ENCODE measurements around the gene F7. TPM values are rescaled to one million over a fixed set of nuclear protein-coding genes. Genes with fewer than 3 reads are reported as not detected.

The F7 gene
- total and polyA plus RNA-seq, 3 experiments from 2014 or later, result 0.14 to 0.29 (median 0.22) TPM

GRCh38 chr13:113086991-113087922 lies 18.3 kb upstream of the F7 start:
- Mint-ChIP-seq H3K27ac (peak overlapping the region in 1 of 8 donors; percentile 33), H3K4me3 (no peak overlapping the region), H3K27me3 (no peaks in the 10 kb centered on the region), H3K4me1 (no peaks in the 10 kb centered on the region), H3K36me3 (peaks cover 0 to 25% (median 4%) of the 10 kb centered on the region in 3 donors), H3K9me3 (no peaks in the 10 kb centered on the region)
- H3K27ac ChIP-seq (ENCODE audit: low read depth, low read length), result no peak overlapping the region
- no peaks in the 10 kb centered on the region for H3K4me1 ChIP-seq (ENCODE audit: insufficient read depth, low read length)
- no peaks in the 10 kb centered on the region for H3K27me3 ChIP-seq (ENCODE audit: insufficient read depth, low read length, poor library complexity, severe bottlenecking)
- no peak overlapping the region for H3K4me3 ChIP-seq (ENCODE audit: low read length)
- H3K9me3 ChIP-seq (ENCODE audit: low read length), result no peaks in the 10 kb centered on the region
- H3K36me3 ChIP-seq (ENCODE audit: insufficient read depth, low read length), result no peaks in the 10 kb centered on the region
- ChIA-PET POLR2A (no interaction called here), CTCF (interaction anchor here (0.9 to 1.4 kb wide), 2 partner anchors 12 to 100 kb away, joined by 3 read pairs; no protein-coding TSS in a partner anchor)
- peak in 1 of 5 donors; percentile 26 for DNase-seq

- Histone ChIP-seq H3K27me3 (ENCODE audit: insufficient read depth, low read length, poor library complexity, severe bottlenecking) (no peaks in the 10 kb centered on the region), H3K9me3 (ENCODE audit: low read length) (no peaks in the 10 kb centered on the region), H3K27ac (ENCODE audit: low read depth, low read length) (no peak overlapping the region), H3K4me1 (ENCODE audit: insufficient read depth, low read length) (no peaks in the 10 kb centered on the region), H3K4me3 (ENCODE audit: low read length) (no peak overlapping the region), H3K36me3 (ENCODE audit: insufficient read depth, low read length) (no peaks in the 10 kb centered on the region)
- DNase-seq, result peak in 1 of 5 donors; percentile 16
- Mint-ChIP-seq H3K4me1 (no peaks in the 10 kb centered on the region), H3K36me3 (peaks cover 0 to 25% (median 4%) of the 10 kb centered on the region in 3 donors), H3K4me3 (no peak overlapping the region), H3K27ac (peak overlapping the region in 1 of 8 donors; percentile 33), H3K9me3 (no peaks in the 10 kb centered on the region), H3K27me3 (no peaks in the 10 kb centered on the region)
- ChIA-PET POLR2A (no interaction called here), CTCF (interaction anchor here (0.7 kb wide), 1 partner anchor 56 kb away, joined by 3 read pairs; no protein-coding TSS in a partner anchor)
Measured at GRCh38 chr13:113087923-113088690, 17.5 kb upstream of the F7 start.

GRCh38 chr13:113088691-113089020 lies 16.9 kb upstream of the F7 start:
- ChIA-PET POLR2A (no interaction called here), CTCF (interaction anchor here (0.7 kb wide), 1 partner anchor 55 kb away, joined by 3 read pairs; no protein-coding TSS in a partner anchor)
- Histone ChIP-seq H3K36me3 (ENCODE audit: insufficient read depth, low read length) (no peaks in the 10 kb centered on the region), H3K27me3 (ENCODE audit: insufficient read depth, low read length, poor library complexity, severe bottlenecking) (no peaks in the 10 kb centered on the region), H3K27ac (ENCODE audit: low read depth, low read length) (no peak overlapping the region), H3K9me3 (ENCODE audit: low read length) (no peaks in the 10 kb centered on the region), H3K4me3 (ENCODE audit: low read length) (no peak overlapping the region), H3K4me1 (ENCODE audit: insufficient read depth, low read length) (no peaks in the 10 kb centered on the region)
- Mint-ChIP-seq H3K9me3 (no peaks in the 10 kb centered on the region), H3K36me3 (peaks cover 0 to 25% (median 4%) of the 10 kb centered on the region in 3 donors), H3K27ac (no peak overlapping the region), H3K4me3 (no peak overlapping the region), H3K27me3 (no peaks in the 10 kb centered on the region), H3K4me1 (no peaks in the 10 kb centered on the region)
- peak in 1 of 5 donors; percentile 22 for DNase-seq

GRCh38 chr13:113089693-113090414 lies 15.7 kb upstream of the F7 start:
- ChIA-PET POLR2A (no interaction called here), CTCF (no interaction called here)
- Mint-ChIP-seq H3K27ac (no peak overlapping the region), H3K36me3 (peaks cover 0 to 25% (median 4%) of the 10 kb centered on the region in 3 donors), H3K4me3 (no peak overlapping the region), H3K27me3 (no peaks in the 10 kb centered on the region), H3K4me1 (no peaks in the 10 kb centered on the region), H3K9me3 (no peaks in the 10 kb centered on the region)
- peak in 1 of 5 donors; percentile 40 for DNase-seq
- H3K27ac ChIP-seq (ENCODE audit: low read depth, low read length), result no peak overlapping the region
- H3K9me3 ChIP-seq (ENCODE audit: low read length), result no peaks in the 10 kb centered on the region
- H3K4me3 ChIP-seq (ENCODE audit: low read length), result no peak overlapping the region
- no peaks in the 10 kb centered on the region for H3K27me3 ChIP-seq (ENCODE audit: insufficient read depth, low read length, poor library complexity, severe bottlenecking)
- H3K4me1 ChIP-seq (ENCODE audit: insufficient read depth, low read length), result no peaks in the 10 kb centered on the region
- H3K36me3 ChIP-seq (ENCODE audit: insufficient read depth, low read length), result no peaks in the 10 kb centered on the region

GRCh38 chr13:113090415-113090770 lies 15.2 kb upstream of the F7 start:
- no peaks in the 10 kb centered on the region for H3K9me3 ChIP-seq (ENCODE audit: low read length)
- H3K4me3 ChIP-seq (ENCODE audit: low read length), result no peak overlapping the region
- Mint-ChIP-seq H3K27me3 (no peaks in the 10 kb centered on the region), H3K27ac (no peak overlapping the region), H3K4me1 (no peaks in the 10 kb centered on the region), H3K9me3 (no peaks in the 10 kb centered on the region), H3K36me3 (peaks cover 0 to 25% (median 4%) of the 10 kb centered on the region in 3 donors), H3K4me3 (no peak overlapping the region)
- H3K27ac ChIP-seq (ENCODE audit: low read depth, low read length), result no peak overlapping the region
- no peak for DNase-seq
- ChIA-PET CTCF (no interaction called here), POLR2A (no interaction called here)
- H3K4me1 ChIP-seq (ENCODE audit: insufficient read depth, low read length), result no peaks in the 10 kb centered on the region
- no peaks in the 10 kb centered on the region for H3K27me3 ChIP-seq (ENCODE audit: insufficient read depth, low read length, poor library complexity, severe bottlenecking)
- H3K36me3 ChIP-seq (ENCODE audit: insufficient read depth, low read length), result no peaks in the 10 kb centered on the region

- Mint-ChIP-seq H3K27ac (no peak overlapping the region), H3K4me1 (no peaks in the 10 kb centered on the region), H3K4me3 (no peak overlapping the region), H3K9me3 (no peaks in the 10 kb centered on the region), H3K36me3 (peaks cover 0 to 25% (median 4%) of the 10 kb centered on the region in 3 donors), H3K27me3 (no peaks in the 10 kb centered on the region)
- Histone ChIP-seq H3K27me3 (ENCODE audit: insufficient read depth, low read length, poor library complexity, severe bottlenecking) (no peaks in the 10 kb centered on the region), H3K4me3 (ENCODE audit: low read length) (no peak overlapping the region), H3K9me3 (ENCODE audit: low read length) (no peaks in the 10 kb centered on the region), H3K27ac (ENCODE audit: low read depth, low read length) (no peak overlapping the region), H3K4me1 (ENCODE audit: insufficient read depth, low read length) (no peaks in the 10 kb centered on the region), H3K36me3 (ENCODE audit: insufficient read depth, low read length) (no peaks in the 10 kb centered on the region)
- ChIA-PET POLR2A (no interaction called here), CTCF (no interaction called here)
- peak in 1 of 5 donors; percentile 1 for DNase-seq
Measured at GRCh38 chr13:113090806-113091205, 14.8 kb upstream of the F7 start.

- Mint-ChIP-seq H3K4me3 (no peak overlapping the region), H3K27me3 (no peaks in the 10 kb centered on the region), H3K36me3 (peaks cover 0 to 25% (median 4%) of the 10 kb centered on the region in 3 donors), H3K27ac (peak overlapping the region in 1 of 8 donors; percentile 32), H3K4me1 (no peaks in the 10 kb centered on the region), H3K9me3 (no peaks in the 10 kb centered on the region)
- ChIA-PET POLR2A (no interaction called here), CTCF (no interaction called here)
- no peaks in the 10 kb centered on the region for H3K36me3 ChIP-seq (ENCODE audit: insufficient read depth, low read length)
- H3K27me3 ChIP-seq (ENCODE audit: insufficient read depth, low read length, poor library complexity, severe bottlenecking), result no peaks in the 10 kb centered on the region
- H3K27ac ChIP-seq (ENCODE audit: low read depth, low read length), result no peak overlapping the region
- H3K4me1 ChIP-seq (ENCODE audit: insufficient read depth, low read length), result no peaks in the 10 kb centered on the region
- no peaks in the 10 kb centered on the region for H3K9me3 ChIP-seq (ENCODE audit: low read length)
- no peak overlapping the region for H3K4me3 ChIP-seq (ENCODE audit: low read length)
- DNase-seq, result peak in 1 of 5 donors; percentile 38
Measured at GRCh38 chr13:113091211-113091771, 14.3 kb upstream of the F7 start.
